GM18505 (cell line): Measurements from ENCODE around the gene SERINC4.
"Not testable (repeated sequence)": the region's sequence is repeated elsewhere in the genome, so short reads cannot be mapped to it uniquely, and the experiment has no call there.

ENCODE experiments used
- ATAC-seq: cut with Tn5 transposase; IDR thresholded peaks from one replicate; pipeline ENCODE4 v1.9.1; 2021; ENCODE audit not compliant: unreplicated experiment
- POLR2A ChIP-seq: IDR thresholded peaks from 4 replicates; pipeline ENCODE4 v1.6.1; 2011; ENCODE audit warnings: borderline replicate concordance; ENCODE audit not compliant: insufficient read depth, insufficient read length; ENCODE audit errors: extremely low read depth

Gene SERINC4

GRCh38 chr15:43808960-43809678 is 9.1 kb upstream of the SERINC4 start:
- TF ChIP-seq POLR2A: no peak
- ATAC-seq: peak; percentile 72

GRCh38 chr15:43808435-43808950 is 8.5 kb upstream of the SERINC4 start:
- no peak for ATAC-seq
- TF ChIP-seq POLR2A: no peak

- not testable (repeated sequence) for ATAC-seq
Measured at GRCh38 chr15:43802676-43803075, 2.7 kb upstream of the SERINC4 start.

- peak; percentile 79 for ATAC-seq
- TF ChIP-seq POLR2A: peak; percentile 89
Measured at GRCh38 chr15:43800286-43801141, 494 bp upstream of the SERINC4 start, which contains the start of gene HYPK. Gene HYPK, plus strand, starts transcription at chr15:43800599. Its CDS starts 24 bp downstream, at chr15:43800623.

GRCh38 chr15:43799209-43799944 is 643 bp downstream of the SERINC4 start:
- TF ChIP-seq POLR2A: no peak
- ATAC-seq: no peak

- ATAC-seq: no peak
- TF ChIP-seq POLR2A: no peak
Measured at GRCh38 chr15:43796566-43796965, 3.5 kb downstream of the SERINC4 start.

- no peak for TF ChIP-seq POLR2A
- ATAC-seq: no peak
Measured at GRCh38 chr15:43795997-43796396, 4.0 kb downstream of the SERINC4 start.

GRCh38 chr15:43795197-43795596 is 4.8 kb downstream of the SERINC4 start:
- ATAC-seq: no peak
- no peak for TF ChIP-seq POLR2A

GRCh38 chr15:43794269-43795037 is 5.6 kb downstream of the SERINC4 start:
- TF ChIP-seq POLR2A: no peak
- no peak for ATAC-seq

- TF ChIP-seq POLR2A: no peak
- no peak for ATAC-seq
Measured at GRCh38 chr15:43793647-43794046, 6.4 kb downstream of the SERINC4 start.

GRCh38 chr15:43792761-43793476 is 7.1 kb downstream of the SERINC4 start:
- ATAC-seq: no peak
- TF ChIP-seq POLR2A: no peak
